OCI-LY7 (cell line): ENCODE data around the gene CTNNA3.

Experiments
- CTCF ChIP-seq: fragments of 200-600 bp; sonication (generic); conservative IDR thresholded peaks from 2 replicates; pipeline ENCODE4 v1.5.1; 2014; ENCODE audit warnings: mild to moderate bottlenecking, antibody characterized with exemption, low read length, moderate library complexity, mixed read lengths
- EZH2phosphoT487 ChIP-seq: fragments of 200-600 bp; sonication (generic); IDR thresholded peaks from 2 replicates; pipeline ENCODE4 v1.6.1; 2018; ENCODE audit warnings: low read depth, borderline replicate concordance, mild to moderate bottlenecking, mixed run types, antibody characterized with exemption, low read length, moderate library complexity, mixed read lengths

DNA sequence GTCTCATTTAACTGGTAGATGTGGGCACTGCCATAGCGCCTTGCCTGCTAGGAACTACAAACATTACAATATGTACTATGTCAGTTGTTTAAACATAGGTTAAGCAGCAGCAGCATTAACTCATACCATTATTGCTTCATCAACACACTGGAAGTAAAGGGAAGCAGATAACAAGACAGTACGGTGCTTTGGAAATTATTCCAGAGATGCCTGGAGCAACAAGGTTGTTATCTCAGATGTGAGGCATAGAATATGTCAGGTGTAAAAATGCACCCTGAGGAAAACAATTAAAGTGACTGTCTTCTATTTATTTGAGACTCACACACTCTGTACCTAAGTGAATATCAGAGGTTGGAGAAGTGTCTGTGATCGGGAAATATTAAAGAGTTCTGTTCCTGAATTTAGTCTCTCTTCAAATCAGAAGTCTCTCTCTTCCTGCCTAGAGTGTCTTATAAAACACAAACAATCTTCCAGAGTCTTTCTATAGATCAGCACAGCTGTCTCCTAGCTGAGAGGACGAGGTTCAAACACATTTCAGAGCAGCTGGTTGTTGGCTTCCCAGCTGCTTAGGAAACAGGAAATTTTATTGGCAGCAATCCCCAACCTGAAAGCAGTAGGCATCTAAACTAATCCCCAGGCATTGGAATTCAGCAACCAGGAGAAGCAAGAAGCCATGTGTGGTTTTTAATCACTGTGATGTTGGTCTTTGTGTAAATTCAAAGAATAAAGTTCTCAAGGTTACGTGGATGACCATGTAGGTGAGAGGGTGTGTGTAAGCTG lies 1764.5 kb downstream of the CTNNA3 start:
- no peak for TF ChIP-seq CTCF
- no peak for TF ChIP-seq EZH2phosphoT487
